HG03280 (cell line): Measurements from ENCODE around the gene LYZL4.

Experiments
- ATAC-seq: cut with Tn5 transposase; IDR thresholded peaks from one replicate; pipeline ENCODE4 v1.9.1; 2021; ENCODE audit warnings: mild to moderate bottlenecking, moderate library complexity; ENCODE audit not compliant: unreplicated experiment

LYZL4 gene

DNA sequence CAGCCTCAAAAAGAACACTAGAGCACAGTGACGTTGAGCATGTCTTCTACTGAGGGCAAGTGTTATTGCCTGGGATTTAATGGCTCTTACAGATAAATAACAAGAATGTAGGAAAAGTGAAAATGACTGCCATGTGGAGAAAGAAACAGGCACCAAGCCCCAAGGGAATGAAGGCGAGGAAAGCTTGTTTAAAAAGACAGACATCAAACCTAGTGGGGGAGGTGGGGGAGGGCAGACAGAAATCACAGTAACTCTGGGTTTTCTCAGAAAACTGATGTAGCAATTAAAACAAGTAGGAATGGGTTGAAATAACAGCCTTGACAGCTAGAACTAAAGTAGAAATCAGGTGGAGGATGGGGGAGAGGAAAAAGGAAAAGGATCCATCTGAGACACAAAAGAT, 18.4 kb upstream of the LYZL4 start:
- no peak for ATAC-seq

DNA sequence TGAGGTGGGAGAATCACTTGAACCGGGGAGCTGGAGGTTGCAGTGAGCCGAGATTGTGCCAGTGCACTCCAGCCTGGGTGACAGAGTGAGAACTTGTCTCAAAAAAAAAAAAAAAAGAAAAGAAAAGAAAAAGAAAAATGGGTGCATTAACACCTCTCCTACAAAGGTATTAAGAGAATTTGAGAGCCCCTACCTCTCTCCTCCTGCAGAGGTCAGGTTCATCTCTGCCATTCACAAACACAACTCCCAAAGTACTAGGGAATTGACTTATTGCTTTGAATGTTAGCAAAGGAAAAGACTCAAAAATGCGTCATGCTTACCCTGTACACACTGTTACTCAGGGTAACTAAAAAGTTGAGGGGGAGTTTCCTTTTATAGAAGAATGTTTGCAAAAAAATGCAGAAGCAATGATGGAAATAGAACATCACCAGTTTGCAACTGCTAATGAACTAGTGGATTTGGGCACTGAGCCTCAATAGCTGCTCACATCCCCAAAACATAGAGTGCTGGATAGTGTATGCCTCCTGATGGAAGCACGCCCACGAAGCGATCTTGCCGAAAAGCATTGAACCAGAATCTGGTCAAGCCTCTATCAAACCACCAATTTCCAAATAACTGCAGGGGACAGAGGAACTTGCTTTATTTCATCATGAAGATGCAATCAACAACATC, 15.5 kb upstream of the LYZL4 start:
- no peak for ATAC-seq

DNA sequence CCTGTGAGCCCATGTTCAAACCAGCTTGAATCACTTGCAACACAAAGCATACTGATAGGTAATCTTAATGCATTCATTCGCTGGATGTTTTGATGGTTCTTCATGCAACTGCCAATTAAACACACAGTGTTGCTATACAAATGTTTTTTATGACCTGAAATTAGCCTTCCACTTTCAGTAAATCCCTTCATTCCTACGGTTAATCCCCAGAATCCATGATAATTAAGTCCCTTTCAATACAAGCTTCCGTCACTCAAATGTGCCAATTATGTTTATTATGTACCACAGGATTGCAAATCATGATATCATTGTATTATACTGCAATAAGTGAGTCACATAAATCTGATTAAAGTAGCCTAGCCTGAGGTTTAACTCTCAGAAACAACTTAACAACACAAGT, 14.5 kb upstream of the LYZL4 start:
- ATAC-seq, result no peak

GRCh38 chr3:42421818-42422796, 11.7 kb upstream of the LYZL4 start:
- no peak for ATAC-seq

- ATAC-seq, result no peak
These were observed 9.2 kb upstream of the LYZL4 start for GRCh38 chr3:42419563-42419962.

DNA sequence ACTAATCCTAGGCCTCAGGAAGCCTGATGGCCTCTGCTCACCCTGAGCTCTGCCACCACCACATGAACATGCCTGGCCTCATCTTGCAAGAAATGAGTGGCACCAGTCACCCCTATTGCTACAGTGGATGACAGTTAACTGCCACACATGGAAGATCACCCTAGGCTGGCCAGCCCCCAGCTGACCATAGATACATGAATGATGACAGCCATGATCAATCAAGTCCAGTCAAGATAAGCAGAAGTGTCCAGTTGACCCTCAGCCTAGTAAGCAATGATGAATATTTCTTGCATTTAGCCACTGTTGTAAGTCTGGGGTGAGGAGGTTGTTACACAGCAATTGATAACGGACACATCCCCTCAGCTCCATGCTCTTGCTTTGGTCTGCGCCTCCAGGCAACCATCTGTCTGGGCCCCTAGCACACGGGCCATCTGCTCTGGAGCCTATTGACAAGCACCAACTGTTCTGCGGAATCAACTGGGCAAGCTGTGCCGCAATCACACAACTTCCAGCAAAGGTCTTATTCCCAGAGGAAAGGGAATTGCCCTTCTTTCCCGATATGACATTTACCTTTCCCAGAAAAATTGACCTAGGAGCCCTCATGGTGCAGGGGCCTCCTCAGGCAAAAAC, 2.2 kb upstream of the LYZL4 start:
- no peak for ATAC-seq

GRCh38 chr3:42411429-42411828, 1.0 kb upstream of the LYZL4 start:
- no peak for ATAC-seq

DNA sequence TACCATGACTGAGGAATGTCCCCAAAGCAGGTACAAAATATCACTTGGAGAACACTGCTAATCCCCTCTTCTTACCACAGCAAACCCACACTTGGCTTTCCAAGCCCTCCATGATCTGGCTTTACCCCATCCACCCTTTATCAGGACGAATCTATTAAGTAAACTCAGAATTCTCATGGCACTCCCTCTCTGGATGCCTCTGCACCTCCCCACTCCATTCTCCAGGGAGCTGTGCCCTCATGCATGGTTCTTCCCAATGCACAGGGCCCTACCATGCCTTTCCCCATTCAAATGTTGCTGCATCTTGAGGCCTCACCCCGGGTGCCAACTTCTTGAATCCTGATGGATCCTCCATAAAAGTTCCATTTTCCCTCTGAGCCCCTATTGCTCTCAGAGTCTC, 2.3 kb downstream of the LYZL4 start:
- no peak for ATAC-seq

GRCh38 chr3:42406727-42407450, 3.5 kb downstream of the LYZL4 start:
- ATAC-seq, result no peak

DNA sequence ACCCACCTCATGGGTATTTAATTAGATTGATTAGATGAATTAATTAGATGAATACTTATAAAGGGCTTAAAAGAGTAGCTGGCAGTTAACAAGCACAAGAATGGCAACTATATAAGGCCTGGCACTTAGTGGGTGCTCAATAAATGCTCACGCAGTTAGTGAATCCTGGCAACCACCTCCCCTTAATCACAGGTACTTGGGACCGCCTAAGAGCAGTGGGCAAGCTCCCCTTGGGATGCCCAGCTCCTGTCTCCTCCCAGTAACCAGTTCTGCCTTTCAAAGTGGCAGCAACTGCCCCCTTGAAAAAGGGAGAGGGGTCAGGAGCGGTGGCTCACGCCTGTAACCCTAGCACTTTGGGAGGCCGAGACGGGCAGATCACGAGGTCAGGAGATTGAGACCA, 4.6 kb downstream of the LYZL4 start:
- ATAC-seq, result no peak

DNA sequence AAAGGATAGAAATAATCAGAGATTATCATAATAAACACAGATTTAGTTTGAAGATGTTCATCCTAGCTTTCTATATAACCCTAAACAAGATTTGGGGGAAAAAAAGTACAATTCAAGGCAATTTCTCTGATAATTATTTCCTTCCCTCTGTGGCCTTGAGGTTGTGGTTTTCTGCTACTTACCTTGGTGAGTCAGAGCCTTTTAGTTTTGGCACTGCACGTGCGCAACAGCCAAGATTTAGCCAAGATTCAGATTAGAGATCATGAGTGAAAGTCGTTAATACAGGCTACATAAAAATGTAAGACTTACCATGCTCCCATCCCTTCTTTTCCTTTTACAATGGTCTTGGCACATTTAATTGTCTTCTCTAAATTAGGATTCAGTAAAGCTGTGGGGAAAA, 6.7 kb downstream of the LYZL4 start:
- ATAC-seq, result no peak

DNA sequence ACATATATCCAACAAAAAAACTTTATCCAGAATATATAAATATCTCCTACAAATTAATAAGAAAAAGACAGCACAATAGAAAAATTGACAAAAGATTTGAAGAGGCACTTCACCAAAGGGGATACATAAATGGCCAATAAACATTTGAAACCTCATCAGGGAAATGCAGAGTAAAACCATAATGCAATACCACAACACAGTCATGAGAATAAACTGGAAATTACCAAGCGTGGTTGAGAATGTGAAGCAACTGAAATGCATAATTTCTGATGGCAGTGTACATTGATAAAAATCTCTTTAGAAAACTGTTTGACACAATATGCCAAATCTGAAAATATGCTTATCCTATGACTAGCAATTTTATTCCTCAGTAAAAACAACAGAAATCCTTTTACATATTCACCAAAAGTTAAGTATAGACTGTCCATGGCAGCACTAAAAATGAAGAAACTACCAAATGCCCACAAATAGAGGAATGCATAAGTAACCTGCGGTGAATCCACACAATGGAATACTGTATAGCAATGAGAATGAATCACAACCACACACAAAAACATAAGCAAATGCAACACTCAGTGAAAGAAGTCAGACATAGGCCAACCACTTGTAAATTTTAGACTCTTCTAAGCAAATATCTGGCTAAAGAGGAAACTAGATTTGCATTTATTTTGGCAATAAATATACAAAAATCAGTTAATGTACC, 7.9 kb downstream of the LYZL4 start:
- ATAC-seq, result no peak

DNA sequence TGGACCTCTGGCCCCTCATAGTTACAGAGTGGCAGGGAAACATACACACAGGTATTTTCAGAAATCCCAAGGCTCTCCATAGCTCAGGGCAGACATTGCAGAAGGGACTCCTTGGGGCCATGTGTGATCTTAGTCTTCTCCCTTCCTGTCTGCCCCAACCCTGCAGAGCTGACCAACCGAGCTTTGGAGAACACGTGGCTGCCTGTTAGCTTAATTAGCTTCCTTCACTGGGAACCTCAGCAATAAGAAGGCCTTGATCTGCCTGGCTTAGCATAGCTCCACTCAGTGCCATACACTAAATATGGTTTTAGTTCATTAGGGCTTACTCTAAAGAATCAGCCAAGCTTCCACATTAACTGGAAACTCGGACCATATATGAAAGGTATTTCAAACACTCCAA, 12.3 kb downstream of the LYZL4 start:
- no peak for ATAC-seq

GRCh38 chr3:42397644-42398043, 12.8 kb downstream of the LYZL4 start:
- ATAC-seq, result no peak

- ATAC-seq, result no peak
These were observed 15.7 kb downstream of the LYZL4 start for GRCh38 chr3:42394579-42395288.

- no peak for ATAC-seq
These were observed 22.4 kb downstream of the LYZL4 start for GRCh38 chr3:42387802-42388651.

DNA sequence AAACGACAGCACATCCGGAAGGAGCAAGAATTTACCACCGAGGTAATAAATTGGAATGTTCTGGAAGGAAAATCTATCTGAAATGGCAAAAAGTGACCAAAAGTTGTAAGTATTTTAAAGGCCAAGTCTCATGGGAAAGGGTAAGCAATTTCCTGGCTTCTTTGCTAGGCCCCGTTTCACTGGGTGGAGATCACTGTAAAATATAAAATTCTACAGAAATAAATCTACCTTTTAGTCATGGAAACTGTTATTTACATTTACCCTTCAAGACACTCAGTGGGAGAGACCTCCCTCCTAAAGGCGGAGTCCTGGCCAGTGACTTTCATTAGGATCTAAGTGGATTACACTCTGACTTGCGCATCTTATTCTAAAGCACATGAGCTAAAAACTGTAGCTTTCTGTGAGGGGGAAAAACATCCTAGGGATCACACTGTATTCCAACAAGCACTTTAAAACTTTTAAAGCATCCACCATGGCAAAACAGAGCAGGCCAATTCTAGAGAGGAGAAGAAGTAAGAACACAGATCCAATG, 28.8 kb downstream of the LYZL4 start:
- ATAC-seq, result no peak

- no peak for ATAC-seq
These were observed 32.7 kb downstream of the LYZL4 start for GRCh38 chr3:42377681-42378080.

- no peak for ATAC-seq
These were observed 34.0 kb downstream of the LYZL4 start for GRCh38 chr3:42376344-42376798.
